GM18858 (cell line): Measurements from ENCODE around the gene CFAP97D2.
"Not testable (repeated sequence)": the region's sequence is repeated elsewhere in the genome, so short reads cannot be mapped to it uniquely, and the experiment has no call there.

Experiments
- ATAC-seq: cut with Tn5 transposase; IDR thresholded peaks from one replicate; pipeline ENCODE4 v1.9.1; 2021; ENCODE audit not compliant: unreplicated experiment

CFAP97D2 gene

GRCh38 chr13:114198556-114198955 is 19.5 kb downstream of the CFAP97D2 start:
- no peak for ATAC-seq

- not testable (repeated sequence) for ATAC-seq
These were observed 20.5 kb downstream of the CFAP97D2 start for GRCh38 chr13:114199526-114199925.

- ATAC-seq, result no peak
These were observed 20.9 kb downstream of the CFAP97D2 start for GRCh38 chr13:114199954-114200353.

- ATAC-seq, result no peak
These were observed 21.4 kb downstream of the CFAP97D2 start for GRCh38 chr13:114200399-114200911.

- no peak for ATAC-seq
These were observed 23.5 kb downstream of the CFAP97D2 start for GRCh38 chr13:114202581-114202980.

GRCh38 chr13:114203536-114203935 is 24.5 kb downstream of the CFAP97D2 start:
- no peak for ATAC-seq

- no peak for ATAC-seq
These were observed 25.8 kb downstream of the CFAP97D2 start for GRCh38 chr13:114204894-114205293.

- no peak for ATAC-seq
These were observed 29.1 kb downstream of the CFAP97D2 start for GRCh38 chr13:114208134-114208533.

- ATAC-seq, result no peak
These were observed 32.5 kb downstream of the CFAP97D2 start for GRCh38 chr13:114211446-114212157.

- no peak for ATAC-seq
These were observed 33.1 kb downstream of the CFAP97D2 start for GRCh38 chr13:114212158-114212495.

- no peak for ATAC-seq
These were observed 34.9 kb downstream of the CFAP97D2 start for GRCh38 chr13:114213980-114214379.

GRCh38 chr13:114219392-114219791 is 40.3 kb downstream of the CFAP97D2 start:
- no peak for ATAC-seq

GRCh38 chr13:114222461-114222968 is 43.5 kb downstream of the CFAP97D2 start:
- ATAC-seq, result no peak

GRCh38 chr13:114224201-114224600 is 45.1 kb downstream of the CFAP97D2 start:
- no peak for ATAC-seq

- ATAC-seq, result no peak
These were observed 46.6 kb downstream of the CFAP97D2 start for GRCh38 chr13:114225610-114226009.

GRCh38 chr13:114226088-114226487 is 47.0 kb downstream of the CFAP97D2 start:
- ATAC-seq, result no peak

GRCh38 chr13:114226699-114227323 is 47.8 kb downstream of the CFAP97D2 start:
- no peak for ATAC-seq

- ATAC-seq, result no peak
These were observed 48.5 kb downstream of the CFAP97D2 start for GRCh38 chr13:114227528-114227927.

- ATAC-seq, result no peak
These were observed 49.1 kb downstream of the CFAP97D2 start for GRCh38 chr13:114228176-114228575.

GRCh38 chr13:114229506-114229905 is 50.4 kb downstream of the CFAP97D2 start:
- ATAC-seq, result no peak

- no peak for ATAC-seq
These were observed 51.1 kb downstream of the CFAP97D2 start for GRCh38 chr13:114230117-114230516.

- ATAC-seq, result no peak
These were observed 51.5 kb downstream of the CFAP97D2 start for GRCh38 chr13:114230575-114230974.
